Stimulated activated CD4-positive, alpha-beta T cell treated with anti-CD3 and anti-CD28 coated beads, Interleukin-1b, Interleukin-23, amount 100 ng/mL, for 1 hour (primary cell): ENCODE results near the gene XCR1.
"Not testable (repeated sequence)": the region's sequence is repeated elsewhere in the genome, so short reads cannot be mapped to it uniquely, and the experiment has no call there.

Experiments used
- DNase-seq, 2 donors: peaks; one replicate each; pipeline ENCODE4 v3.0.0-alpha.2; 2020; ENCODE audit warnings: low read depth in 2 of 2

Gene XCR1

GRCh38 chr3:46038916-46039315 lies 11.6 kb upstream of the XCR1 start:
- DNase-seq: no peak

- DNase-seq: not testable (repeated sequence)
Measured at GRCh38 chr3:46038071-46038470, 10.8 kb upstream of the XCR1 start.

DNA sequence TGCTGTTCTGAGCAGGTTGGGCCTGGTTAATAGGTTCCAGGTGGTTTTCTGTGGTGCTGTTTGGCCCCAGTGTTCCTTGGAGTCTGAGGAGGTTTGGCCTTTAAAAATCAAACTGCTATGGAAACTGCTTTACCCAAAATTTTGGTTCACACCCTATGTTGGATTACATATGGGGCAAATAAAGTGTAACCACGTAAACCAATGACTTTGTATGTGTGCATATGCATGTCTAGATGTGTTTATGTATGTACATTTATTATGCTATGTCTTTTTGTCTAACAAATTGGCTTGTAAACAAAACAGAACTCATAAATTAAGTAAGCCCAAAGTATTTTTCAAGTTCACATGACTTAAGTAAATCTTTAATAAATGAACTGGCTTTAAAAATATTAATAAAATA lies 8.9 kb upstream of the XCR1 start:
- DNase-seq: no peak

- DNase-seq: no peak
Measured at GRCh38 chr3:46031747-46032146, 4.5 kb upstream of the XCR1 start.

DNA sequence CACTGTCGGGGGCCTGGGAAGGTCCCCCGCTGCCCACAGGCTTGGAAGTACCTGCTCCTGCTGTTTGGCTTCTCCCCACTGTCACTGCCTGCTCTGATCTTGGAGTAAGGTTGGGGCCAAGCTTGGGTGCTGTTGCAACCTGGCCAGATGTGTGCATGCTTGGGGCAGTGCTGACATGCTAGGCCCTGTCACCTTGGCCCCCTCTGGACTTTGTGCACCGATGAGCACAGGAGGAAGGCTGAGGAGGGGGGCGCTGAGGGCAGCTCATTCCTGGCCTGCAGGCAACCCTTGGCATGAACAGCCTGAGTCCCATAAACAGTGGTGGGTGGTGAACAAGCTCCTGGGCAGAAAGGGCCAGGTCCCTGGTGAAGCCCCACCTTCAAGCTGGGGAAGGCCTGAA lies 4.0 kb upstream of the XCR1 start:
- no peak for DNase-seq

- no peak for DNase-seq
Measured at GRCh38 chr3:46030626-46031025, 3.3 kb upstream of the XCR1 start.

DNA sequence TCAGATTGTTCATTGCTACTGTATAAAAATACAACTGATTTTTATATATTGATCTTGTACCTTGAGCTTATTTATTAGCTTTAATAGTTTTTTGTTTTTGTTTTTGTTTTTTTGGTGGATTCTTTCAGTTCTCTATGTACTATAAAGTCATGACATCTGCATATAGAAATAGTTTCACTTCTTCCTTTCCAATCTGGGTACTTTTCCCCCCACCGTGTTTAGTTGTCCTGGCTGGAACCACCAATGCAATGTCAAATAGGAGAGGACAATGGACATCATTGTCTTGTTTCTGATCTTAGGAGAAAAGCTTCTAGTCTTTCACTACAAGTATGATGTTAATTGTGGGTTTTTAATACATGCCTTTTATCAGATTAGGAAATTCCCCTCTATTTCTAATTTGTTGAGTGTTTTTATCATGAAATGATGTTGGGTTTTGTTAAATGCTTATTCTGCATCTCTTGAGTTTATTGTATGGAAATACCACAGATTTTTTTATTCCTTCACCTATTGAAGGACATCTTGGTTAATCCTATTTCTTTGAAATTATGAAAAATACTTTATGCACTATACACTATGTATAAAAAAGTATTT lies 2.8 kb upstream of the XCR1 start:
- no peak for DNase-seq

DNA sequence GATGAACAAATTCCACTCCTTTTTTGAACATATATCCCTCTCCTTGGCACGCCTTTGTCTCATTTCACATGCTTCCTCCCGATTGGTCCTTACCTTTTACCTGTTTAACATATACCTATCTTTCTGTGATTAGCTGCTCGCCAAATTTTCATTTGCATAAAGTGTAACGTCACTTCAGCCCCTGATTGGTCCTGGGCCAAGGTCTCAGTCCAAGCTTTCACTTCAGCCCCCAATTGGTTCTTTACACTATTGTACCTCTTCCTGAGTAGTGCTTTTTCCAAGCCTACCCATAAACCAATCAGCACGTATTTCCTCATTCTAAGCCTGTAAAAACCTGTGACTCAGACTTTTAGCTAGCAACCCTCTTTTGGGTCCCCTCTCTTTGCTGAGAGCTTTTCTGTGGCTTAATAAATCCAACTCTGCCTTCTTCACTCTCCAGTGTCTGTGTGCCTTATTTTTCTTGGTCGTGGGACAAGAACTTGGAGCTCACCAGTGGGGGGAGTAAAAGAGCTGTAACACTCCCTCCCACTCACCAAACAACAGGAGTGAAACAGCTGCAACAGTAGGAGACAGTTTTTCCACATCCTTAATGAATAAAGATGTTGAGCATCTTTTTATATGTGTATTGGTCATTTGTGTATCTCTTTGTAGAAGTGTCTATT lies 584 bp upstream of the XCR1 start:
- no peak for DNase-seq

- DNase-seq: no peak
Measured at GRCh38 chr3:46025139-46025538, 2.1 kb downstream of the XCR1 start.

DNA sequence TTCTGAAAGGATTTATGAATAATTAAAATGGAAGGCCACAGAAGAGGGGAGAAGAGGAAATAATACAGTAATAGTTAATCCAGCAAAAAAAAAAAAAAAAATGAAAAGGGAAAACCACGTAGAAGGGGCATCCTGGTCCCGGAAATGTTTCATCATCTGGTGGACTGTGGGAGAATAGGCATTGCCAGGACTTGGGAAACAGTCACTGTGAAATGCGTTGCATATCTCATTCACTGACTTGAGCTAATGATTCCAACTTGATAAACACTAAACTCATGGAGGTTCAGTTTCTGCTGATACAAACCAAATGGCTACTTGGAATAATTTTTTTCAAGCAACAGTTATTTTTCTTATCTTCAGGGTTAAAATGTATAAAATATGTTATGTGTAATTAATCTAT lies 3.2 kb downstream of the XCR1 start:
- DNase-seq: no peak

GRCh38 chr3:46022909-46023785 lies 4.1 kb downstream of the XCR1 start:
- DNase-seq: no peak

DNA sequence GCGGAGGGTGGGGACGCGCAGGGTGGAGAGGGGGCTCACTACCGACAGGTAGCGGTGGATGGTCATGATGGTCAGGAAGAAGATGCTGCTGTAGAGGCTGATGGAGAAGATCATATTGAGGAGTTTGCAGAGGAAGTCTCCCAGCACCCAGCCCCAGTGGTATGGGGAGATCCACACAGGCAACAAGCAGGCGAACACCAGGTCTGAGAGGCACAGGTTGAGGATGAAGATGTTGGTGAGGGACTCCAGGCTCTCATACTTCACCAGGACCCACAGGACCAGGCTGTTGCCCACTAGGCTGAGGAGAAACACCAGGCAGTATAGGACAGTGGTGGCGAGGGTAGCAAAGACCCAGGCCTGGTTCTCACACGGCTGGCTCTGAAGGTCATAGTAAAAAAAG lies 5.8 kb downstream of the XCR1 start:
- DNase-seq: no peak

DNA sequence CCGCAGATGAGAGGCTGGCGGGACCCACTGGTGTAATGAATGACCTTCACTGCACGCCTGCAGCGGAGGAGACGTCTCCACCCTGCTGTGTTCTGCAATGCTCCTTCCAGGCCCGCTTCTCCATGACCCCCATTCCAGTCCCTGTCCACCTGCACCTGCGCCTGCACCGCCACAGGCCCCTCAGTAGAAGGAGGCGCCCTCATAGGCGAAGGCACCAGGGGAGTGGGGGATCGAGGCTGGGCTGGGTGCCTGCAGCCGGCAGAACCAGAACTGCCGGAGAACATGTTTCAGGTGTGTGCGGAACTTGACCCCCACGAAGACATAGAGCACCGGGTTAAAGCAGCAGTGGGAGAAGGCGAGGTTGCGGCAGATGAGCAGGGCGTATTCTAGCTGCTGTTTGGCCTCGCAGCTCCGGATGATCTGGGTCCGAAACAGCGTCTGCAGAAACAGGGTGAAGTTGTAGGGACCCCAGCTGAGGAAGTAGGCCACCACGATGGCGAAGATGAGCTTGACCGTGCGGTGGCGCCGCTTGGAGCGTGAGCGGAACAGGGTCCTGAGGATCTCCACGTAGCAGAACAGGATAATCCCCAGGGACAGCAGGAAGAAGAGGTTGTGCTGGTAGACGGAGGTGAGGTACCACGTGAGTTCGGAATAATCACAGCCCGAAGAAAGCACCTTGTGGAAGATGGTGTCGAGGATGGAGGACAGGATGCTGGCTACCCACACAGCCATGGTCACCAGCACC lies 6.3 kb downstream of the XCR1 start:
- DNase-seq: no peak

DNA sequence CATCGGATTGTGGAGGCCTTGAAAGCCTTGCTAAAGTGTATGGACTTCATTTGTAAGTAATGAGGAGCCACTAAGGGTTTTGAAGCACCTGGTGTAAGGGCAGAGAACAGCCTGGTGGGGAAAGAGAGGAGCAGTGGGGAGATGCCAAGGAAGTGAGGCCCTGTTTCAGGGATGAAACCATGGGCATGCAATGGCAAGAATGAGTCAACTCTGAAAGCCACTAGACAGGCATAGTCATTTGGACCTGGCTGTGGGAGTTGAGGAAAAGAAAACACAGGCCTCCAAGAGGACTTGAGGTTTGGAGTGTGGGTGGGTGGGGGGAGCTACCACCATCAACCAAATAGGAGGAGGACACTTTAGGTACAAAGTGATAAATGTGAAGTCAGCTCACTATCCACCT lies 7.6 kb downstream of the XCR1 start:
- DNase-seq: no peak

GRCh38 chr3:46017720-46018119 lies 9.6 kb downstream of the XCR1 start:
- no peak for DNase-seq

DNA sequence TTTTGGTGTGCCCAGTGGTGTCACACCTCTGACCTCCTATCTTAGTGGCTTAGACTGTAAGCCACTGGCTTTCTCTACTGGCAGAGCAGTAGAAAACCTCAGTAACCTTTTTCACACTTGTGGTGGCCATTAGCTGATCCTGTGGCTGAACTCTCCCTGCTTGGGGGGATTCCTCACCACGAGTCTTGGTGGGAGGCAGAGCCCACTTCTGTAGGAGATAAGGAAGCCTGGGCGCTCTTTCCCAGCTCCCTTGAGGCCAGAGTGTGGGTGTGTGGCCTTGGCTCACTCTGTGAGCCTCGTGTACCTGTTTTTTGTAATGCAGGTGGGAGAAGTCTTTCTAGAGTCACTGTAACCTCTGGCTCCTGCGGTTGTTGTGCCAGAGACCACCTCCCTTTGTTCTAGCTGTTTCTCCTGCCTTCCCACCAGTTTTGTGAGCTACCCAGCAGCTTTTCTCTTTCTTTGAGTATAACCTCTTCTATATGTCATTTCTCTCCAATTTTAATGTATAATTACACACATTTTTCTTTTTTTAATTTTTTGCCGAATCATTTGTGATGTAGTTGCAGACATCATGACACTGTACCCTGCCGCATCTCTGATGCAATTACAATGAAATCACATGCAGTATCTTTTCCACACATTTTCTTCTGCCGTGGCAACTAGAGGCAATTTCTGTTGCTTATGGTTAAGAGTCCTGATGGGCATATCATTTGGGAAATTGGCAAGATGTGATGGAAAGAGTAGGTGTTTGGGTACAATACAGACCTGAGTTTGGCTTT lies 13.8 kb downstream of the XCR1 start:
- no peak for DNase-seq

DNA sequence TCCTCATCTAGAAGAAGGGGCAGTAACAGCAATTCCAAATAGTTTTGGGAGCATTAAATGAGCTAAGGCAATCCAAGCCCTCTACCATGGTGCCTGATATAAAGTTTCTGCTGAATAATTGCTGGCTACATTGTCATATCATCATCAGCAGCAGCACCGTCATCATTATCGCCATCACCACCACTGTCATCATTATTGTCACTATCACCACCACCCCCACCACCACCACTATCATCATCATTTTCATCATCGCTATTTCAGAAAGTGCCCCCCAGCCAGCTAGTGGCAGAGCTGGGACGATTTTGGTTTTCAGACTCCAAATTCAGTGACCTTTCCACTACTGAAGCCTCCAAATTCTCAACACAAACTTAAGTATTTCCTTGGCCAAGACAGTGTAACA lies 15.0 kb downstream of the XCR1 start:
- no peak for DNase-seq

GRCh38 chr3:46010519-46011113 lies 16.7 kb downstream of the XCR1 start:
- no peak for DNase-seq

GRCh38 chr3:46008058-46008457 lies 19.2 kb downstream of the XCR1 start:
- DNase-seq: no peak

- no peak for DNase-seq
Measured at GRCh38 chr3:46007280-46007679, 20.0 kb downstream of the XCR1 start.
